H9 (cell line): ENCODE data around the gene SRD5A3. TPM values are rescaled to one million over a fixed set of nuclear protein-coding genes. Genes with fewer than 3 reads are reported as not detected.

Experiments used
- DNase-seq: peaks from one replicate; pipeline ENCODE4 v3.0.0-alpha.2; 2017
- H2AFZ ChIP-seq: one replicate; pipeline ENCODE4 v1.6.1; 2013; ENCODE audit warnings: mild to moderate bottlenecking, low read length, control low read depth, moderate library complexity
- H2AK5ac ChIP-seq: 2 replicates; pipeline ENCODE4 v1.6.1; 2013; ENCODE audit warnings: low read length, control low read depth, mixed read lengths; ENCODE audit not compliant: insufficient read length
- H2BK120ac ChIP-seq: one replicate; pipeline ENCODE4 v1.6.1; 2013; ENCODE audit warnings: low read depth, mild to moderate bottlenecking, low read length, control low read depth, inconsistent platforms; ENCODE audit not compliant: poor library complexity, severe bottlenecking
- H2BK12ac ChIP-seq: 2 replicates; pipeline ENCODE4 v1.6.1; 2013; ENCODE audit warnings: low read length, control low read depth, mixed read lengths, low read depth; ENCODE audit not compliant: insufficient read length
- H2BK15ac ChIP-seq: 2 replicates; pipeline ENCODE4 v1.6.1; 2013; ENCODE audit warnings: low read depth, low read length, control low read depth
- H2BK20ac ChIP-seq: one replicate; pipeline ENCODE4 v1.6.1; 2013; ENCODE audit warnings: low read depth, mild to moderate bottlenecking, low read length, control low read depth, inconsistent platforms; ENCODE audit not compliant: poor library complexity, severe bottlenecking
- H2BK5ac ChIP-seq: 2 replicates; pipeline ENCODE4 v1.6.1; 2013; ENCODE audit warnings: low read length, control low read depth, mixed read lengths; ENCODE audit not compliant: insufficient read length
- H3K14ac ChIP-seq: 2 replicates; pipeline ENCODE4 v1.6.1; 2013; ENCODE audit warnings: low read length, control low read depth; ENCODE audit not compliant: insufficient read depth
- H3K18ac ChIP-seq: 2 replicates; pipeline ENCODE4 v1.6.1; 2013; ENCODE audit warnings: low read depth, mild to moderate bottlenecking, mixed read lengths, low read length, control low read depth; ENCODE audit not compliant: insufficient read length
- H3K23ac ChIP-seq: 2 replicates; pipeline ENCODE4 v1.6.1; 2013; ENCODE audit warnings: low read length, control low read depth, mixed read lengths, low read depth; ENCODE audit not compliant: insufficient read length
- H3K23me2 ChIP-seq: 2 replicates; pipeline ENCODE4 v1.6.1; 2013; ENCODE audit warnings: low read depth, mild to moderate bottlenecking, mixed read lengths, low read length, control low read depth; ENCODE audit not compliant: insufficient read length, poor library complexity, severe bottlenecking
- H3K27ac ChIP-seq: 2 replicates; pipeline ENCODE4 v1.5.1; 2013; ENCODE audit warnings: low read length, control low read depth, mixed read lengths, low read depth; ENCODE audit not compliant: insufficient read length
- H3K27me3 ChIP-seq: 2 replicates; pipeline ENCODE4 v1.6.1; 2013; ENCODE audit warnings: low read length, control low read depth, inconsistent platforms; ENCODE audit not compliant: insufficient read depth
- H3K4ac ChIP-seq: 2 replicates; pipeline ENCODE4 v1.6.1; 2013; ENCODE audit warnings: low read depth, mild to moderate bottlenecking, control low read depth, inconsistent platforms, low read length, moderate library complexity
- H3K4me1 ChIP-seq: 2 replicates; pipeline ENCODE4 v1.6.1; 2013; ENCODE audit warnings: low read length, control low read depth, inconsistent platforms; ENCODE audit not compliant: insufficient read depth
- H3K4me2 ChIP-seq: 2 replicates; pipeline ENCODE4 v1.6.1; 2013; ENCODE audit warnings: low read length, control low read depth, mixed read lengths; ENCODE audit not compliant: insufficient read length, insufficient read depth
- H3K56ac ChIP-seq: 2 replicates; pipeline ENCODE4 v1.6.1; 2013; ENCODE audit warnings: low read depth, mild to moderate bottlenecking, mixed read lengths, low read length, control low read depth; ENCODE audit not compliant: insufficient read length
- H3K79me1 ChIP-seq: 2 replicates; pipeline ENCODE4 v1.6.1; 2013; ENCODE audit warnings: low read depth, mild to moderate bottlenecking, moderate library complexity, low read length, control low read depth, inconsistent platforms; ENCODE audit not compliant: insufficient read depth, poor library complexity, severe bottlenecking
- H3K79me2 ChIP-seq: 2 replicates; pipeline ENCODE4 v1.6.1; 2013; ENCODE audit warnings: low read length, control low read depth, inconsistent platforms; ENCODE audit not compliant: insufficient read depth
- H3K9ac ChIP-seq: 2 replicates; pipeline ENCODE4 v1.6.1; 2013; ENCODE audit warnings: low read length, control low read depth, mixed read lengths; ENCODE audit not compliant: insufficient read length; ENCODE audit errors: extremely low read depth
- H3K9me3 ChIP-seq: one replicate; pipeline ENCODE4 v1.6.1; 2013; ENCODE audit warnings: low read depth, low read length, inconsistent platforms; ENCODE audit not compliant: control insufficient read depth
- H3T11ph ChIP-seq: one replicate; pipeline ENCODE4 v1.6.1; 2013; ENCODE audit warnings: mild to moderate bottlenecking, low read length, control low read depth, inconsistent platforms
- H4K20me1 ChIP-seq: one replicate; pipeline ENCODE4 v1.6.1; 2013; ENCODE audit not compliant: control insufficient read depth, insufficient read length, insufficient read depth
- H4K5ac ChIP-seq: 2 replicates; pipeline ENCODE4 v1.6.1; 2013; ENCODE audit warnings: low read depth, mild to moderate bottlenecking, mixed read lengths, low read length, control low read depth; ENCODE audit not compliant: insufficient read length
- H4K8ac ChIP-seq: replicated peaks from 2 replicates; pipeline ENCODE4 v1.6.1; 2013; ENCODE audit warnings: low read length, control low read depth, mixed read lengths, low read depth; ENCODE audit not compliant: insufficient read length
- H4K91ac ChIP-seq: 2 replicates; pipeline ENCODE4 v1.6.1; 2013; ENCODE audit warnings: low read depth, mild to moderate bottlenecking, moderate library complexity, mixed read lengths, low read length, control low read depth; ENCODE audit not compliant: insufficient read length
- H3K27ac Mint-ChIP-seq, 3 experiments: 2 replicates in 2 of 3; 3 replicates in 1 of 3; pipeline ENCODE4 v1.8.0; 2020 to 2021; ENCODE audit warnings: mixed read lengths in 3 of 3, mild to moderate bottlenecking in 1 of 3, moderate library complexity in 1 of 3
- H3K27me3 Mint-ChIP-seq: 2 replicates; pipeline ENCODE4 v1.8.0; 2021; ENCODE audit warnings: low read depth, mild to moderate bottlenecking, moderate library complexity, mixed read lengths
- H3K36me3 Mint-ChIP-seq, 3 experiments: 2 replicates in 2 of 3; 3 replicates in 1 of 3; pipeline ENCODE4 v1.8.0; 2020 to 2021; ENCODE audit warnings: low read depth in 3 of 3, mixed read lengths in 3 of 3; ENCODE audit not compliant: insufficient read depth in 1 of 3
- H3K4me1 Mint-ChIP-seq, 2 experiments: 2 replicates each; pipeline ENCODE4 v1.8.0; 2020; ENCODE audit warnings: mixed read lengths in 2 of 2
- H3K4me3 Mint-ChIP-seq, 2 experiments: 2 replicates in 1 of 2; 3 replicates in 1 of 2; pipeline ENCODE4 v1.8.0; 2020 to 2021; ENCODE audit warnings: mild to moderate bottlenecking in 2 of 2, mixed read lengths in 2 of 2, moderate library complexity in 1 of 2
- H3K9me3 Mint-ChIP-seq, 2 experiments: 2 replicates in 1 of 2; 3 replicates in 1 of 2; pipeline ENCODE4 v1.8.0; 2020; ENCODE audit warnings: mild to moderate bottlenecking in 2 of 2, mixed read lengths in 2 of 2, moderate library complexity in 1 of 2
- WGBS: extraction: QIAGEN DNeasy Blood & Tissue Kit; methylation state at CpG from one replicate; pipeline ENCODE4 v1.1.7; 2013; ENCODE audit warnings: missing lambda C conversion rate, low lambda C conversion rate, mixed read lengths; ENCODE audit not compliant: insufficient read length; ENCODE audit errors: extremely low coverage; 5-methylcytosine and 5-hydroxymethylcytosine counted together
- total RNA-seq: library from RNA; stranded (reverse); gene quantifications from 2 replicates; pipeline ENCODE4 v1.2.1, GENCODE V29; 2021
- TF ChIP-seq, protein P1 (sequence below): fragments of 200-600 bp; sonication (generic); conservative IDR thresholded peaks from 3 replicates; pipeline ENCODE4 v1.8.0; 2021; ENCODE audit warnings: antibody characterized with exemption, mild to moderate bottlenecking

SRD5A3 gene
- total RNA-seq, 1 experiment from 2014 or later, result 35.0 TPM

DNA sequence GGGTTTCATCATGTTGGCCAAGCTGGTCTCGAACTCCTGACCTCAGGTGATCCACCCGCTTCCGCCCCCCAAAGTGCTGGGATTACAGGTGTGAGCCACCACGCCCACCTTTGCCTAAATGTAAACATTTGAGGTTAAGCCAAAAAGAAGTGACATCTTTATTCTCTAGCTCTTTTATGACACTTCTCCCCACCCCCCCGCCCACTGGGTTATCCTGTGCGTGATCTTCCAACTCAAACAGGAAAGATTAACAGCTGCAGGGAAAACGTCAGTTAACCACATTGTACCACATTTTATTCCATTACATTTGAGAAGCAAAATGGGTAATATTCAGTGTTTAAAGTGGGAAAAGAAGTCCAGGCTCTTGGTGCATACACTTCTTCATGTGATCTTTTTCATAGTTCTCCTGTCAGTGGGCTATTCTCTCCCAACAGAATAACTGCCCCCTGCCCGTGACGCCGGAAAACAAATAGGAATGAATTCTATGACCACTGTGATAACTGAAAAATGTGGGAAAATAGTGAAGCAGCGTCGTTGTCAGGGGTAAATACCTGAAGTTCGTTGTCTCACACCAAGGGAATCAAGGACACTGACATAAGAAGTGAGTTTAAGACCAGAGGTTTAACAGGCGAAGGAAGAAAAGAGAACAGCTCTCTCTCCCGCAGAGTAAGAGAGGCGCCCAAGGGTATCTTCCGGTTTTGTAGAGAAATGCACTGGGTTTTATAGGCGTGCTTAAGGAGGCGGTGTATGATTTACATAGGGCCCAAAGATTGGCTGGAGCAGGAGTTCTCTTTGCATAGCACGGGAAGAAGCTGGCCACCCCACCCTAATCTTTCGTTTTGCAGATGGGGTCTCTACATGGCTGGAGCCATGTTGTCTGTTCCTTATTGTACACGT lies 9.7 kb upstream of the SRD5A3 start:
- no peaks in the 10 kb centered on the region for H3K23me2 ChIP-seq
- no peak overlapping the region for H2AK5ac ChIP-seq
- H3K4me1 Mint-ChIP-seq, result peaks cover 14 to 26% of the 10 kb centered on the region in 2 experiments
- H3K79me1 ChIP-seq, result no peaks in the 10 kb centered on the region
- no peak overlapping the region for H4K91ac ChIP-seq
- H2AFZ ChIP-seq, result peak overlapping the region; percentile 62
- H4K5ac ChIP-seq, result no peak overlapping the region
- H3T11ph ChIP-seq, result no peak overlapping the region
- TF ChIP-seq, protein P1, sequence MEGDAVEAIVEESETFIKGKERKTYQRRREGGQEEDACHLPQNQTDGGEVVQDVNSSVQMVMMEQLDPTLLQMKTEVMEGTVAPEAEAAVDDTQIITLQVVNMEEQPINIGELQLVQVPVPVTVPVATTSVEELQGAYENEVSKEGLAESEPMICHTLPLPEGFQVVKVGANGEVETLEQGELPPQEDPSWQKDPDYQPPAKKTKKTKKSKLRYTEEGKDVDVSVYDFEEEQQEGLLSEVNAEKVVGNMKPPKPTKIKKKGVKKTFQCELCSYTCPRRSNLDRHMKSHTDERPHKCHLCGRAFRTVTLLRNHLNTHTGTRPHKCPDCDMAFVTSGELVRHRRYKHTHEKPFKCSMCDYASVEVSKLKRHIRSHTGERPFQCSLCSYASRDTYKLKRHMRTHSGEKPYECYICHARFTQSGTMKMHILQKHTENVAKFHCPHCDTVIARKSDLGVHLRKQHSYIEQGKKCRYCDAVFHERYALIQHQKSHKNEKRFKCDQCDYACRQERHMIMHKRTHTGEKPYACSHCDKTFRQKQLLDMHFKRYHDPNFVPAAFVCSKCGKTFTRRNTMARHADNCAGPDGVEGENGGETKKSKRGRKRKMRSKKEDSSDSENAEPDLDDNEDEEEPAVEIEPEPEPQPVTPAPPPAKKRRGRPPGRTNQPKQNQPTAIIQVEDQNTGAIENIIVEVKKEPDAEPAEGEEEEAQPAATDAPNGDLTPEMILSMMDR, result no peak
- no peaks in the 10 kb centered on the region for H4K20me1 ChIP-seq
- WGBS, result no CpG with 5 or more reads among the region's 22 CpGs
- H2BK20ac ChIP-seq, result no peak overlapping the region
- H2BK120ac ChIP-seq, result no peak overlapping the region
- peaks cover 0 to 3% of the 10 kb centered on the region in 2 experiments; a peak in 3 of 5 replicates for H3K9me3 Mint-ChIP-seq
- no peaks in the 10 kb centered on the region for H3K9me3 ChIP-seq
- H4K8ac ChIP-seq, result no peak overlapping the region
- no peak overlapping the region for H3K23ac ChIP-seq
- H2BK5ac ChIP-seq, result no peak overlapping the region
- H3K27ac ChIP-seq, result no peak overlapping the region
- H3K36me3 Mint-ChIP-seq, result peaks cover 0 to 8% (median 0%) of the 10 kb centered on the region in 3 experiments; a peak in 2 of 7 replicates
- no peak overlapping the region for H3K4me2 ChIP-seq
- H3K56ac ChIP-seq, result no peak overlapping the region
- no peak for DNase-seq
- H3K27me3 ChIP-seq, result no peaks in the 10 kb centered on the region
- no peak overlapping the region; a peak in 1 of 7 replicates for H3K27ac Mint-ChIP-seq
- no peak overlapping the region for H3K4ac ChIP-seq
- H3K27me3 Mint-ChIP-seq, result peaks cover 2% of the 10 kb centered on the region
- H2BK12ac ChIP-seq, result no peak overlapping the region
- no peak overlapping the region for H3K9ac ChIP-seq
- no peak overlapping the region for H2BK15ac ChIP-seq
- no peak overlapping the region for H3K14ac ChIP-seq
- no peak overlapping the region for H3K4me3 Mint-ChIP-seq
- H3K4me1 ChIP-seq, result no peaks in the 10 kb centered on the region
- H3K79me2 ChIP-seq, result no peaks in the 10 kb centered on the region
- H3K18ac ChIP-seq, result no peak overlapping the region
